Activated naive CD8-positive, alpha-beta T cell treated with anti-CD3 and anti-CD28 coated beads, Interleukin-2, amount 10 ng/mL, durations not matched to agents 7 days and 5 days (primary cell): Measurements from ENCODE around the gene DNAH3. TPM values are rescaled to one million over a fixed set of nuclear protein-coding genes. Genes with fewer than 3 reads are reported as not detected.
"Not testable (repeated sequence)": the region's sequence is repeated elsewhere in the genome, so short reads cannot be mapped to it uniquely, and the experiment has no call there.

Source experiments
- ATAC-seq: fragments of 150-1000 bp; cut with Tn5 transposase; one replicate; pipeline ENCODE4 v1.10.0; 2021; ENCODE audit warnings: low read depth, moderate library complexity
- POLR2A ChIA-PET: fragments of 350-600 bp; sonication (Branson Sonifier 250); formaldehyde crosslinking; loops from one replicate; lab custom pipeline; 2021; ENCODE audit warnings: antibody characterized with exemption; lab: Charles Lee
- DNase-seq: peaks from one replicate; pipeline ENCODE4 v3.0.0; 2021
- H3K27ac Mint-ChIP-seq: one replicate; pipeline ENCODE4 v1.8.0; 2022; ENCODE audit warnings: mild to moderate bottlenecking, mixed read lengths
- H3K27me3 Mint-ChIP-seq: one replicate; pipeline ENCODE4 v1.8.0; 2022; ENCODE audit warnings: mild to moderate bottlenecking, moderate library complexity, mixed read lengths
- H3K36me3 Mint-ChIP-seq: one replicate; pipeline ENCODE4 v1.8.0; 2021; ENCODE audit warnings: mild to moderate bottlenecking, mixed read lengths
- H3K4me1 Mint-ChIP-seq: one replicate; pipeline ENCODE4 v1.8.0; 2021; ENCODE audit warnings: mixed read lengths
- H3K4me3 Mint-ChIP-seq: one replicate; pipeline ENCODE4 v1.8.0; 2022; ENCODE audit warnings: mild to moderate bottlenecking, moderate library complexity, mixed read lengths
- H3K9me3 Mint-ChIP-seq: one replicate; pipeline ENCODE4 v1.8.0; 2021; ENCODE audit warnings: mixed read lengths
- total RNA-seq, 2 experiments: library from RNA; stranded (reverse); gene quantifications; one replicate each; pipeline ENCODE4 v1.2.3, GENCODE V29; 2021

The DNAH3 gene
- total RNA-seq, 2 experiments from 2014 or later = not detected

GRCh38 chr16:21063314-21063713 is 87.3 kb downstream of the DNAH3 start:
- DNase-seq, H3K27ac Mint-ChIP-seq, H3K4me1 Mint-ChIP-seq, H3K27me3 Mint-ChIP-seq, POLR2A ChIA-PET, H3K36me3 Mint-ChIP-seq, H3K9me3 Mint-ChIP-seq, H3K4me3 Mint-ChIP-seq, ATAC-seq: not testable (repeated sequence)

- peaks cover 2% of the 10 kb centered on the region for H3K9me3 Mint-ChIP-seq
- no peaks in the 10 kb centered on the region for H3K36me3 Mint-ChIP-seq
- H3K27me3 Mint-ChIP-seq = peaks cover 15% of the 10 kb centered on the region
- POLR2A ChIA-PET = no interaction called here
- H3K4me3 Mint-ChIP-seq = no peak overlapping the region
- DNase-seq = no peak
- H3K4me1 Mint-ChIP-seq = no peaks in the 10 kb centered on the region
- no peak overlapping the region for H3K27ac Mint-ChIP-seq
- ATAC-seq = no peak
Observed at GRCh38 chr16:21060027-21060510, 90.6 kb downstream of the DNAH3 start.

- Mint-ChIP-seq H3K4me1 (no peaks in the 10 kb centered on the region), H3K27ac (no peak overlapping the region), H3K9me3 (no peaks in the 10 kb centered on the region), H3K27me3 (peaks cover 21% of the 10 kb centered on the region), H3K36me3 (no peaks in the 10 kb centered on the region), H3K4me3 (no peak overlapping the region)
- no peak for ATAC-seq
- DNase-seq = no peak
- POLR2A ChIA-PET = no interaction called here
Observed at GRCh38 chr16:21057875-21058274, 92.8 kb downstream of the DNAH3 start.

GRCh38 chr16:21056396-21056795 is 94.2 kb downstream of the DNAH3 start:
- peaks cover 25% of the 10 kb centered on the region for H3K27me3 Mint-ChIP-seq
- no peaks in the 10 kb centered on the region for H3K36me3 Mint-ChIP-seq
- H3K4me3 Mint-ChIP-seq = no peak overlapping the region
- no peaks in the 10 kb centered on the region for H3K4me1 Mint-ChIP-seq
- DNase-seq = no peak
- no peak overlapping the region for H3K27ac Mint-ChIP-seq
- no peaks in the 10 kb centered on the region for H3K9me3 Mint-ChIP-seq
- POLR2A ChIA-PET = no interaction called here
- ATAC-seq = no peak

- POLR2A ChIA-PET, ATAC-seq, H3K27ac Mint-ChIP-seq, H3K4me1 Mint-ChIP-seq, H3K4me3 Mint-ChIP-seq, DNase-seq, H3K36me3 Mint-ChIP-seq, H3K9me3 Mint-ChIP-seq: not testable (repeated sequence)
- H3K27me3 Mint-ChIP-seq = peaks cover 25% of the 10 kb centered on the region
Observed at GRCh38 chr16:21055738-21056137, 94.9 kb downstream of the DNAH3 start.

- DNase-seq (no peak), ATAC-seq (no peak)
- H3K4me1 Mint-ChIP-seq = no peaks in the 10 kb centered on the region
- no peaks in the 10 kb centered on the region for H3K9me3 Mint-ChIP-seq
- H3K36me3 Mint-ChIP-seq = no peaks in the 10 kb centered on the region
- H3K4me3 Mint-ChIP-seq = no peak overlapping the region
- H3K27me3 Mint-ChIP-seq = peaks cover 25% of the 10 kb centered on the region
- H3K27ac Mint-ChIP-seq = no peak overlapping the region
- POLR2A ChIA-PET = no interaction called here
Observed at GRCh38 chr16:21053590-21053989, 97.1 kb downstream of the DNAH3 start.

- H3K36me3 Mint-ChIP-seq, POLR2A ChIA-PET, H3K4me1 Mint-ChIP-seq, DNase-seq, ATAC-seq, H3K4me3 Mint-ChIP-seq, H3K9me3 Mint-ChIP-seq, H3K27ac Mint-ChIP-seq: not testable (repeated sequence)
- H3K27me3 Mint-ChIP-seq = peaks cover 13% of the 10 kb centered on the region
Observed at GRCh38 chr16:21048091-21048912, 102.3 kb downstream of the DNAH3 start.

- no peak overlapping the region for H3K27ac Mint-ChIP-seq
- POLR2A ChIA-PET = no interaction called here
- H3K36me3 Mint-ChIP-seq = no peaks in the 10 kb centered on the region
- H3K4me1 Mint-ChIP-seq = no peaks in the 10 kb centered on the region
- H3K4me3 Mint-ChIP-seq = no peak overlapping the region
- ATAC-seq (no peak), DNase-seq (no peak)
- H3K9me3 Mint-ChIP-seq = peaks cover 1% of the 10 kb centered on the region
- H3K27me3 Mint-ChIP-seq = peaks cover 7% of the 10 kb centered on the region
Observed at GRCh38 chr16:21038197-21038596, 112.4 kb downstream of the DNAH3 start.

- no peak for ATAC-seq
Observed at GRCh38 chr16:21037736-21038135, 112.9 kb downstream of the DNAH3 start.

GRCh38 chr16:21037168-21037567 is 113.5 kb downstream of the DNAH3 start:
- Mint-ChIP-seq H3K9me3 (no peaks in the 10 kb centered on the region), H3K36me3 (no peaks in the 10 kb centered on the region), H3K27ac (no peak overlapping the region), H3K4me1 (no peaks in the 10 kb centered on the region), H3K27me3 (peaks cover 10% of the 10 kb centered on the region), H3K4me3 (no peak overlapping the region)
- POLR2A ChIA-PET = no interaction called here
- ATAC-seq (no peak), DNase-seq (no peak)

More at GRCh38 chr16:21037736-21038135, 112.9 kb downstream of the DNAH3 start:
- Mint-ChIP-seq H3K4me3 (no peak overlapping the region), H3K36me3 (no peaks in the 10 kb centered on the region), H3K4me1 (no peaks in the 10 kb centered on the region), H3K27me3 (peaks cover 10% of the 10 kb centered on the region), H3K27ac (no peak overlapping the region), H3K9me3 (peaks cover 1% of the 10 kb centered on the region)
- no peak for DNase-seq
- POLR2A ChIA-PET = no interaction called here

- ATAC-seq (no peak), DNase-seq (no peak)
- POLR2A ChIA-PET = no interaction called here
- peaks cover 13% of the 10 kb centered on the region for H3K27me3 Mint-ChIP-seq
- H3K27ac Mint-ChIP-seq = no peak overlapping the region
- no peak overlapping the region for H3K4me3 Mint-ChIP-seq
- no peaks in the 10 kb centered on the region for H3K9me3 Mint-ChIP-seq
- no peaks in the 10 kb centered on the region for H3K4me1 Mint-ChIP-seq
- no peaks in the 10 kb centered on the region for H3K36me3 Mint-ChIP-seq
Observed at GRCh38 chr16:21036471-21036870, 114.2 kb downstream of the DNAH3 start.

GRCh38 chr16:21033704-21034103 is 116.9 kb downstream of the DNAH3 start:
- H3K4me3 Mint-ChIP-seq = no peak overlapping the region
- POLR2A ChIA-PET = no interaction called here
- H3K27ac Mint-ChIP-seq = no peak overlapping the region
- DNase-seq (no peak), ATAC-seq (no peak)
- no peaks in the 10 kb centered on the region for H3K4me1 Mint-ChIP-seq
- no peaks in the 10 kb centered on the region for H3K9me3 Mint-ChIP-seq
- H3K27me3 Mint-ChIP-seq = peaks cover 13% of the 10 kb centered on the region
- H3K36me3 Mint-ChIP-seq = no peaks in the 10 kb centered on the region

- Mint-ChIP-seq H3K4me1 (no peaks in the 10 kb centered on the region), H3K27ac (no peak overlapping the region)
- POLR2A ChIA-PET = no interaction called here
Observed at GRCh38 chr16:21033264-21033663, 117.4 kb downstream of the DNAH3 start.

GRCh38 chr16:21028728-21029127 is 121.9 kb downstream of the DNAH3 start:
- DNase-seq (no peak), ATAC-seq (no peak)
- H3K27ac Mint-ChIP-seq = no peak overlapping the region
- no peak overlapping the region for H3K4me3 Mint-ChIP-seq
- H3K9me3 Mint-ChIP-seq = no peaks in the 10 kb centered on the region
- H3K36me3 Mint-ChIP-seq = peaks cover 3% of the 10 kb centered on the region
- peaks cover 5% of the 10 kb centered on the region for H3K4me1 Mint-ChIP-seq
- peaks cover 10% of the 10 kb centered on the region for H3K27me3 Mint-ChIP-seq
- POLR2A ChIA-PET = no interaction called here

More at GRCh38 chr16:21033264-21033663, 117.4 kb downstream of the DNAH3 start:
- Mint-ChIP-seq H3K4me3 (no peak overlapping the region), H3K27me3 (peaks cover 13% of the 10 kb centered on the region), H3K36me3 (no peaks in the 10 kb centered on the region), H3K9me3 (no peaks in the 10 kb centered on the region)
- no peak for DNase-seq
- ATAC-seq = no peak
